SK-N-MC (cell line): Measurements from ENCODE around the gene UBA3.

Source experiments
- DNase-seq: peaks from one replicate; pipeline ENCODE4 v3.0.0-alpha.2; 2011; ENCODE audit warnings: low read depth, low spot score
- H3K27ac ChIP-seq: fragments of 200-600 bp; sonication (generic); 2 replicates; pipeline ENCODE4 v1.5.1; 2016; ENCODE audit warnings: mixed run types
- H3K36me3 ChIP-seq: fragments of 200-600 bp; sonication (generic); 2 replicates; pipeline ENCODE4 v1.6.1; 2017; ENCODE audit warnings: antibody characterized with exemption, low read length, mixed read lengths; ENCODE audit not compliant: insufficient read depth
- H3K4me3 ChIP-seq: fragments of 200-600 bp; sonication (generic); 2 replicates; pipeline ENCODE4 v1.5.1; 2016
- H3K9ac ChIP-seq: fragments of 200-600 bp; sonication (generic); 2 replicates; pipeline ENCODE4 v1.8.0; 2017; ENCODE audit warnings: mixed run types, mixed read lengths; ENCODE audit not compliant: insufficient read length
- H3K9me3 ChIP-seq: fragments of 200-600 bp; sonication (generic); 2 replicates; pipeline ENCODE4 v1.6.1; 2017; ENCODE audit warnings: low read depth, mild to moderate bottlenecking, antibody characterized with exemption, low read length, moderate library complexity, mixed read lengths
- EZH2 ChIP-seq: fragments of 200-600 bp; sonication (generic); IDR thresholded peaks from one replicate; pipeline ENCODE4 v1.6.1; 2017; ENCODE audit warnings: antibody characterized with exemption
- FOXP2 ChIP-seq: optimal IDR thresholded peaks from 2 replicates; pipeline ENCODE3; 2011; ENCODE audit warnings: mild to moderate bottlenecking, moderate library complexity; ENCODE audit not compliant: insufficient read depth; ENCODE audit errors: extremely low read length, control extremely low read depth
- POLR2AphosphoS5 ChIP-seq: IDR thresholded peaks from 2 replicates; pipeline ENCODE4 v1.6.1; 2012; ENCODE audit warnings: mild to moderate bottlenecking, low read depth, low read length, borderline replicate concordance

Gene UBA3

GRCh38 chr3:69080233-69080920, at the start of gene UBA3:
UBA3 (minus strand) TSS chr3:69080365; CDS start chr3:69080353, 12 bp downstream.
- Histone ChIP-seq H3K4me3 (peak within 1 kb of the TSS; percentile 82), H3K9ac (peak within 1 kb of the TSS; percentile 85), H3K27ac (no peak within 1 kb of the TSS), H3K36me3 (no peaks in the 10 kb centered on the region), H3K9me3 (no peaks in the 10 kb centered on the region)
- TF ChIP-seq POLR2AphosphoS5 (peak; percentile 80), FOXP2 (no peak), EZH2 (no peak)
- DNase-seq = no peak

- H3K4me3 ChIP-seq = no peak overlapping the region
- H3K36me3 ChIP-seq = no peaks in the 10 kb centered on the region
- no peak overlapping the region for H3K9ac ChIP-seq
- H3K27ac ChIP-seq = no peak overlapping the region
- DNase-seq = no peak
- no peaks in the 10 kb centered on the region for H3K9me3 ChIP-seq
- TF ChIP-seq FOXP2 (no peak), POLR2AphosphoS5 (no peak), EZH2 (no peak)
Observed at GRCh38 chr3:69129531-69129930, 49.4 kb upstream of the UBA3 start.

- no peak overlapping the region for H3K4me3 ChIP-seq
- H3K9me3 ChIP-seq = no peaks in the 10 kb centered on the region
- no peak overlapping the region for H3K9ac ChIP-seq
- DNase-seq = no peak
- TF ChIP-seq EZH2 (no peak), FOXP2 (no peak)
- H3K27ac ChIP-seq = no peak overlapping the region
- H3K36me3 ChIP-seq = no peaks in the 10 kb centered on the region
Observed at GRCh38 chr3:69128509-69128908, 48.3 kb upstream of the UBA3 start.

- Histone ChIP-seq H3K36me3 (no peaks in the 10 kb centered on the region), H3K9me3 (no peaks in the 10 kb centered on the region), H3K9ac (no peak overlapping the region), H3K4me3 (no peak overlapping the region), H3K27ac (no peak overlapping the region)
- TF ChIP-seq POLR2AphosphoS5 = no peak
- no peak for TF ChIP-seq FOXP2
- no peak for TF ChIP-seq EZH2
- DNase-seq = no peak
Observed at GRCh38 chr3:69126999-69127398, 46.8 kb upstream of the UBA3 start.

GRCh38 chr3:69126216-69126615, 46.1 kb upstream of the UBA3 start:
- Histone ChIP-seq H3K4me3 (no peak overlapping the region), H3K9ac (no peak overlapping the region), H3K36me3 (no peaks in the 10 kb centered on the region), H3K9me3 (no peaks in the 10 kb centered on the region), H3K27ac (no peak overlapping the region)
- TF ChIP-seq FOXP2 (no peak), POLR2AphosphoS5 (no peak), EZH2 (no peak)
- DNase-seq = no peak

GRCh38 chr3:69122403-69122802, 42.2 kb upstream of the UBA3 start, which contains the start of gene LMOD3:
LMOD3 (minus strand) TSS chr3:69122595; CDS start chr3:69122386, 209 bp downstream.
- TF ChIP-seq POLR2AphosphoS5 = no peak
- no peak for TF ChIP-seq EZH2
- TF ChIP-seq FOXP2 = no peak
- Histone ChIP-seq H3K9ac (no peak within 1 kb of the TSS), H3K9me3 (no peaks in the 10 kb centered on the region), H3K36me3 (no peaks in the 10 kb centered on the region), H3K4me3 (no peak within 1 kb of the TSS), H3K27ac (no peak within 1 kb of the TSS)
- DNase-seq = no peak

- Histone ChIP-seq H3K9ac (no peak overlapping the region), H3K9me3 (no peaks in the 10 kb centered on the region), H3K4me3 (no peak overlapping the region), H3K36me3 (no peaks in the 10 kb centered on the region), H3K27ac (no peak overlapping the region)
- DNase-seq = no peak
- TF ChIP-seq EZH2 = no peak
Observed at GRCh38 chr3:69121950-69122349, 41.8 kb upstream of the UBA3 start.

GRCh38 chr3:69121513-69121912, 41.3 kb upstream of the UBA3 start:
- no peak overlapping the region for H3K4me3 ChIP-seq
- no peak for TF ChIP-seq FOXP2
- TF ChIP-seq EZH2 = no peak
- no peak for TF ChIP-seq POLR2AphosphoS5
- DNase-seq = no peak
- no peak overlapping the region for H3K9ac ChIP-seq
- H3K27ac ChIP-seq = no peak overlapping the region
- no peaks in the 10 kb centered on the region for H3K9me3 ChIP-seq
- H3K36me3 ChIP-seq = no peaks in the 10 kb centered on the region

GRCh38 chr3:69120879-69121464, 40.8 kb upstream of the UBA3 start:
- no peaks in the 10 kb centered on the region for H3K36me3 ChIP-seq
- no peak overlapping the region for H3K27ac ChIP-seq
- TF ChIP-seq POLR2AphosphoS5 (no peak), EZH2 (no peak), FOXP2 (no peak)
- no peaks in the 10 kb centered on the region for H3K9me3 ChIP-seq
- DNase-seq = peak; percentile 35
- no peak overlapping the region for H3K9ac ChIP-seq
- no peak overlapping the region for H3K4me3 ChIP-seq
